ENCODE measurements around the gene CYP19A1.

Gene CYP19A1

DNA sequence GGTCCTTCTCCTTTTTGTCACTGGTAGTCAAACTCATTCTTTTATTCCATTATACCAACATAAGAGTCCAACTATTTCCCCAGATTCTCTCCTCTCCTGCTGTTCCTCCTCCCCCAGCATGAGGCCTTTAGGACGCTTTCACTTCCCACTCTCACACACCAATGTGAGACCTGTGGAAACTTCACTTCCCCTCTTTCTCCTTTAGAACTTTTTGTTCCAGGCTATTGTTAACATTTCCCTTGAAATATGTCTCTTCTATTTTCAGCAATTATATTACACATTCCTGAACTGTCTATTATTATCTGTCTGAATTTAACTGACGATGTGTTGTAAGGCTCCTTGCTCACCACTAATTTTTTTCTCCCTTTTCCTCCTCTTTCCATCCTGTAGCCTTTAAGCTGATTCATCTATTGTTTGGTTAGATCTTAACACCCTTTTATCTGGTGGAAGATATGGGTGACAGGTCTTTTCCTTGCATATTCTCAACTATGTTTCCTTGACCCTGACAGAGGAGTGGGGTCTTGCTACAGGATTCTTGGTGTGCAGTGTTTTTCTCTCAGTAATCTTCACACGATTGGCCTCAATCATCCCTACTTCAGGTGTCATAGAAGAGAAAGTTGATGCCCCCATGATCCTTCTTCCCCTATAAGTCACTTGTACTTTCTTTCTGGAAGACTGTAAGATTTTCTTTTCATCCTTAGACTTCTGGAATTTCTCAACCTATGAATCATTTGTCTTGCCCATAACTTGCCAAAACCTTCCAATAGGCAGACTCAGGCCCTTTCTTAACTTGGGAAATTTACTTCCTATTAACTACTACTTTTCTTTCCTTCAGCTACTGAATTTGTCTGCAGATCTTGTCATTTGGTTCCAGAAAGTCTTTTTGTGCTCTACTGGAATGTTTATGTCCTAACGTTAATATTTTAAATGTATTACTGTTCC lies 5.9 kb downstream of the CYP19A1 start:
- TF ChIP-seq TAF1 (IDR thresholded peaks at IDR 0.05; ENCODE audit: borderline replicate concordance, insufficient read depth, low read length) = no peak
- no peak for TF ChIP-seq SIN3A (IDR thresholded peaks at IDR 0.05; ENCODE audit: borderline replicate concordance, insufficient read depth, low read length)
- TF ChIP-seq, protein P1, sequence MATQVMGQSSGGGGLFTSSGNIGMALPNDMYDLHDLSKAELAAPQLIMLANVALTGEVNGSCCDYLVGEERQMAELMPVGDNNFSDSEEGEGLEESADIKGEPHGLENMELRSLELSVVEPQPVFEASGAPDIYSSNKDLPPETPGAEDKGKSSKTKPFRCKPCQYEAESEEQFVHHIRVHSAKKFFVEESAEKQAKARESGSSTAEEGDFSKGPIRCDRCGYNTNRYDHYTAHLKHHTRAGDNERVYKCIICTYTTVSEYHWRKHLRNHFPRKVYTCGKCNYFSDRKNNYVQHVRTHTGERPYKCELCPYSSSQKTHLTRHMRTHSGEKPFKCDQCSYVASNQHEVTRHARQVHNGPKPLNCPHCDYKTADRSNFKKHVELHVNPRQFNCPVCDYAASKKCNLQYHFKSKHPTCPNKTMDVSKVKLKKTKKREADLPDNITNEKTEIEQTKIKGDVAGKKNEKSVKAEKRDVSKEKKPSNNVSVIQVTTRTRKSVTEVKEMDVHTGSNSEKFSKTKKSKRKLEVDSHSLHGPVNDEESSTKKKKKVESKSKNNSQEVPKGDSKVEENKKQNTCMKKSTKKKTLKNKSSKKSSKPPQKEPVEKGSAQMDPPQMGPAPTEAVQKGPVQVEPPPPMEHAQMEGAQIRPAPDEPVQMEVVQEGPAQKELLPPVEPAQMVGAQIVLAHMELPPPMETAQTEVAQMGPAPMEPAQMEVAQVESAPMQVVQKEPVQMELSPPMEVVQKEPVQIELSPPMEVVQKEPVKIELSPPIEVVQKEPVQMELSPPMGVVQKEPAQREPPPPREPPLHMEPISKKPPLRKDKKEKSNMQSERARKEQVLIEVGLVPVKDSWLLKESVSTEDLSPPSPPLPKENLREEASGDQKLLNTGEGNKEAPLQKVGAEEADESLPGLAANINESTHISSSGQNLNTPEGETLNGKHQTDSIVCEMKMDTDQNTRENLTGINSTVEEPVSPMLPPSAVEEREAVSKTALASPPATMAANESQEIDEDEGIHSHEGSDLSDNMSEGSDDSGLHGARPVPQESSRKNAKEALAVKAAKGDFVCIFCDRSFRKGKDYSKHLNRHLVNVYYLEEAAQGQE (IDR thresholded peaks at IDR 0.05; ENCODE audit: insufficient read depth in 1 of 2, low read depth in 2 of 2, low read length in 2 of 2) = no peak
- no peak for TF ChIP-seq POLR2AphosphoS5 (IDR thresholded peaks at IDR 0.05; ENCODE audit: low read depth, low read length)
- no peak for TF ChIP-seq FOXP2 (optimal IDR thresholded peaks at IDR 0.05; ENCODE audit: borderline replicate concordance, extremely low read depth, extremely low read length, insufficient read depth)

DNA sequence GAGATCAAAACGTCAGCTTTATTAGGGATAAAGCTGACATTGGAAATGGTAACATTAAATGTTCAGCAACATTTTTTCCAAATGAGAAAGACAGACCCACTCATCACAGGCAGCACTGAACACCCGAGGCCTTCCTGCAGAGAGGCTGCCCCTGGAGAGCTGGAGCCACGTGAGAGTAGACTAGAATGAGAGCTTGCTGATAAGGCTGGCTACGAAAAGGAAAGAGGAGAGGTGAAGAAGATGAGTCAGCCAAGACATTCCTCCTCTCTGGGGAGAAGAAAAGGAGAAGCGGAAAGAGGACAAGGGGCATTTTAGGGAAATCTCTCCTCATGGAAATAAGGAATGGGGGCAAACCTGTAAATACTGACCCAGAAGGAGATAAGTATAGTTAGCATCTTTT lies 7.3 kb downstream of the CYP19A1 start:
- no peak for TF ChIP-seq SIN3A (IDR thresholded peaks at IDR 0.05; ENCODE audit: borderline replicate concordance, insufficient read depth, low read length)
- TF ChIP-seq, protein P1 (IDR thresholded peaks at IDR 0.05; ENCODE audit: insufficient read depth in 1 of 2, low read depth in 2 of 2, low read length in 2 of 2) = no peak
- TF ChIP-seq FOXP2 (optimal IDR thresholded peaks at IDR 0.05; ENCODE audit: borderline replicate concordance, extremely low read depth, extremely low read length, insufficient read depth) = no peak
- TF ChIP-seq TAF1 (IDR thresholded peaks at IDR 0.05; ENCODE audit: borderline replicate concordance, insufficient read depth, low read length) = no peak
- TF ChIP-seq POLR2AphosphoS5 (IDR thresholded peaks at IDR 0.05; ENCODE audit: low read depth, low read length) = no peak

DNA sequence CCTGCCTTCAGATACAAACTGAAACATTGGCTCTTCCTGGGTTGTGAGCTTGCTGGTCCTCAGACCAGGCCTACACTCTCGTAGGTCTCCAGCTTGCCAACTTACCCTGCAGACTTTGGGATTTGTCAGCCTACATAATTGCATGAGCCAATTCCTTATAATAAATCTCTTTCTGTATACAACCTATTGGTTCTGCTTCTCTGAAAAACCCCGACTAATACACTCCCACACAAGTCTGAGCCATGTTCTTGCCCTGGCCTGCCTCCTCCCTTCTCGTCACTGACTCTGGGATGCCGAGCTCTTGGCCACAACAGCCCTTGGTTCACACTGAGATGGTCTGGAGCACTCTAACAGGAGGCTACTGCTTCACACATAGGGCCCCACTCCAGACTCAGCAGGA lies 9.5 kb downstream of the CYP19A1 start:
- TF ChIP-seq TAF1 (IDR thresholded peaks at IDR 0.05; ENCODE audit: borderline replicate concordance, insufficient read depth, low read length) = no peak
- TF ChIP-seq, protein P1 (IDR thresholded peaks at IDR 0.05; ENCODE audit: insufficient read depth in 1 of 2, low read depth in 2 of 2, low read length in 2 of 2) = no peak
- TF ChIP-seq SIN3A (IDR thresholded peaks at IDR 0.05; ENCODE audit: borderline replicate concordance, insufficient read depth, low read length) = no peak
- TF ChIP-seq FOXP2 (optimal IDR thresholded peaks at IDR 0.05; ENCODE audit: borderline replicate concordance, extremely low read depth, extremely low read length, insufficient read depth) = no peak
- TF ChIP-seq POLR2AphosphoS5 (IDR thresholded peaks at IDR 0.05; ENCODE audit: low read depth, low read length) = no peak

DNA sequence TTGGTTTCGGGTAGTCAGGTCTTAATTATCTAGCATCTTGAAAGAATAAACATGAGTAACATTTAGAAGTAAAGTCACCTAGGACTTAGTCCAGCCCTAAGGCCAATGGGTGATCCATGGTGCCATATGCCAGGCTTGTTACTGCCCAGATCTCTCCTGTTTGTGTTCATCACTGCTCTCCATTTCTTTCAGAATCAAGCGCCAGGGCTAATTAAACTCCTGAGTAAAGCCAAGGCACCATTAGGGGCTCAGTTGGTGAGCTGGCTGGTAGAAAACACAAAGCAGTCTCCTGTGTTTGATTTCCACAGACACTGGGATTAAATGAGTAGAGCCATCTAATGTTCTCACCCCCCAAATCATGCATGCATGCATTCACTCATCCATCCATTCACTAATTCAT lies 11.3 kb downstream of the CYP19A1 start:
- TF ChIP-seq TAF1 (IDR thresholded peaks at IDR 0.05; ENCODE audit: borderline replicate concordance, insufficient read depth, low read length) = no peak
- TF ChIP-seq SIN3A (IDR thresholded peaks at IDR 0.05; ENCODE audit: borderline replicate concordance, insufficient read depth, low read length) = no peak
- TF ChIP-seq POLR2AphosphoS5 (IDR thresholded peaks at IDR 0.05; ENCODE audit: low read depth, low read length) = no peak
- no peak for TF ChIP-seq FOXP2 (optimal IDR thresholded peaks at IDR 0.05; ENCODE audit: borderline replicate concordance, extremely low read depth, extremely low read length, insufficient read depth)
- TF ChIP-seq, protein P1 (IDR thresholded peaks at IDR 0.05; ENCODE audit: insufficient read depth in 1 of 2, low read depth in 2 of 2, low read length in 2 of 2) = no peak

Data from PFSK-1 (cell line).